SK-N-SH treated with all-trans-retinoic acid at 6 μM for 48 hours (cell line): ENCODE results near the gene HEPACAM2.

ENCODE experiments used
- CSRNP3 ChIP-seq: fragments of 250-450 bp; sonication (Bioruptor Pico); IDR thresholded peaks from 2 replicates; pipeline ENCODE4 v1.5.1; 2021; ENCODE audit warnings: mild to moderate bottlenecking, moderate library complexity
- POU6F1 ChIP-seq: fragments of 250-450 bp; sonication (Bioruptor Pico); IDR thresholded peaks from 2 replicates; pipeline ENCODE4 v1.8.0; 2021; ENCODE audit warnings: low read depth, mild to moderate bottlenecking, moderate library complexity, borderline replicate concordance
- TOX ChIP-seq: fragments of 250-450 bp; sonication (Bioruptor Pico); IDR thresholded peaks from 2 replicates; pipeline ENCODE4 v1.8.0; 2021; ENCODE audit warnings: mild to moderate bottlenecking, moderate library complexity, borderline replicate concordance
- TSHZ2 ChIP-seq: fragments of 250-450 bp; sonication (Bioruptor Pico); IDR thresholded peaks from 2 replicates; pipeline ENCODE4 v1.5.0; 2020; ENCODE audit warnings: mild to moderate bottlenecking, moderate library complexity
- ZFP3 ChIP-seq: fragments of 250-450 bp; sonication (Bioruptor Pico); IDR thresholded peaks from 2 replicates; pipeline ENCODE4 v1.5.0; 2020; ENCODE audit warnings: mild to moderate bottlenecking, moderate library complexity

GRCh38 chr7:93140582-93141191 lies 85.6 kb downstream of the HEPACAM2 start:
- no peak for TF ChIP-seq POU6F1 (CRISPR knock-in tag)
- TF ChIP-seq TSHZ2 = no peak
- no peak for TF ChIP-seq CSRNP3 (CRISPR knock-in tag)
- TF ChIP-seq ZFP3 (CRISPR knock-in tag) = no peak
- TF ChIP-seq TOX (CRISPR knock-in tag) = no peak
